Psoas muscle (tissue), 8 donors: ENCODE measurements around the gene INTS7. TPM values are rescaled to one million over a fixed set of nuclear protein-coding genes. Genes with fewer than 3 reads are reported as not detected.

Experiments
- ATAC-seq, 4 donors: fragments of 200-7000 bp; cut with Tn5 transposase; one replicate each; pipeline ENCODE4 v1.9.1; 2020; ENCODE audit warnings: moderate library complexity in 3 of 4, mild to moderate bottlenecking in 2 of 4
- DNase-seq, 2 donors: peaks; one replicate each; pipeline ENCODE4 v3.0.0-alpha.2; 2020
- H3K27ac ChIP-seq: fragments of 200-600 bp; one replicate; pipeline ENCODE4 v1.8.0; 2022
- H3K27me3 ChIP-seq, 3 donors: fragments of 200-600 bp in 1 of 3; one replicate each; pipeline versions ENCODE4 v1.6.1 to v1.8.0; 2013 to 2022; ENCODE audit warnings: low read length in 2 of 3, mild to moderate bottlenecking in 2 of 3, moderate library complexity in 1 of 3; ENCODE audit not compliant: insufficient read depth in 3 of 3
- H3K36me3 ChIP-seq, 2 donors: fragments of 200-600 bp in 1 of 2; one replicate each; pipeline versions ENCODE4 v1.6.1 to v1.8.0; 2013 to 2022; ENCODE audit warnings: low read depth in 1 of 2, mild to moderate bottlenecking in 1 of 2, moderate library complexity in 1 of 2; ENCODE audit not compliant: insufficient read depth in 1 of 2
- H3K4me1 ChIP-seq: fragments of 200-600 bp; one replicate; pipeline ENCODE4 v1.8.0; 2022
- H3K4me3 ChIP-seq: fragments of 200-600 bp; one replicate; pipeline ENCODE4 v1.8.0; 2022; ENCODE audit warnings: mild to moderate bottlenecking
- H3K9me3 ChIP-seq: fragments of 200-600 bp; one replicate; pipeline ENCODE4 v1.8.0; 2022
- CTCF ChIP-seq: fragments of 200-600 bp; IDR thresholded peaks from one replicate; pipeline ENCODE4 v1.8.0; 2022; ENCODE audit warnings: antibody characterized with exemption
- WGBS, 3 donors: extraction: QIAGEN DNeasy Blood & Tissue Kit; methylation state at CpG; one replicate each; pipeline versions ENCODE4 v1.1.6 to v1.1.7; 2013; 5-methylcytosine and 5-hydroxymethylcytosine counted together
- intact Hi-C, 2 donors: fragments of 100-400 bp; cut with DNase I; formaldehyde crosslinking; loops; one replicate each; pipeline versions ENCODE4 v1.11.0 to v1.14.2; 2022
- polyA plus RNA-seq, 3 donors: library from polyadenylated mRNA; stranded (reverse); fragments of 200-250 nt; gene quantifications; one replicate each; pipeline ENCODE4 v1.2.3, GENCODE V29; 2013
- total RNA-seq, 4 donors: library from RNA; stranded (reverse); fragmentation: NEBNext Ultra II Directional in 2 of 4; extraction: Animal tissue kit (Norgen Biotek cat#: 25700) in 2 of 4; gene quantifications; one replicate each; pipeline versions ENCODE4 v1.2.1 to v1.2.4, GENCODE V29; 2021 to 2023
- donor health status: healthy with polysubstance abuse.
- donor health status: DM: no; HTN: no; CAD: no; lungs with moderate emphysema.
- donor health status: Bipolar disorder and iron deficiency.
- donor health status: healthy.
- donor health status: DM: yes; HTN: yes; CAD: no.
- donor health status: DM: no; HTN: no; CAD: no.
- donor health status: DM: no; HTN: no; CAD: no.
- donor health status: DM: yes; HTN: yes; CAD: no.

INTS7 gene
- total and polyA plus RNA-seq, 7 donors, result 4.4 to 12.7 (median 7.6) TPM

GRCh38 chr1:211985556-211986264 is 49.6 kb downstream of the INTS7 start:
- H3K9me3 ChIP-seq, result no peaks in the 10 kb centered on the region
- no peak for DNase-seq
- no peak for TF ChIP-seq CTCF
- ATAC-seq, result no peak
- H3K27ac ChIP-seq, result no peak overlapping the region
- no peaks in the 10 kb centered on the region for H3K27me3 ChIP-seq
- 96 to 98% (median 96%) methylated on average over 4 of the region's 4 CpGs for WGBS, 3 donors
- no peak overlapping the region for H3K4me3 ChIP-seq
- H3K36me3 ChIP-seq, result peaks cover 3 to 34% of the 10 kb centered on the region in 2 donors
- no peaks in the 10 kb centered on the region for H3K4me1 ChIP-seq
- intact Hi-C loops, result no loop called here

- H3K36me3 ChIP-seq, result peaks cover 5 to 69% of the 10 kb centered on the region in 2 donors
- H3K4me3 ChIP-seq, result no peak overlapping the region
- 92 to 95% (median 95%) methylated on average over 4 of the region's 4 CpGs for whole genome bisulfite sequencing, 3 donors
- no peaks in the 10 kb centered on the region for H3K27me3 ChIP-seq
- intact Hi-C loops, result no loop called here
- no peak overlapping the region for H3K27ac ChIP-seq
- no peaks in the 10 kb centered on the region for H3K4me1 ChIP-seq
- no peaks in the 10 kb centered on the region for H3K9me3 ChIP-seq
- ATAC-seq, result no peak
- no peak for TF ChIP-seq CTCF
- DNase-seq, result no peak
Measured at GRCh38 chr1:211978596-211978995, 56.8 kb downstream of the INTS7 start.

- ATAC-seq, result no peak
- H3K27ac ChIP-seq, result peak overlapping the region; percentile 11
- no peaks in the 10 kb centered on the region for H3K9me3 ChIP-seq
- no peak overlapping the region for H3K4me3 ChIP-seq
- no peaks in the 10 kb centered on the region for H3K4me1 ChIP-seq
- no peak for DNase-seq
- H3K27me3 ChIP-seq, result no peaks in the 10 kb centered on the region
- no peak for TF ChIP-seq CTCF
- 75 to 81% (median 75%) methylated on average over 3 of the region's 3 CpGs for WGBS, 3 donors
- intact Hi-C loops, result no loop called here
- H3K36me3 ChIP-seq, result peaks cover 5 to 55% of the 10 kb centered on the region in 2 donors
Measured at GRCh38 chr1:211975152-211975941, 60.0 kb downstream of the INTS7 start.

- DNase-seq (no peak), ATAC-seq (no peak)
- no peak for TF ChIP-seq CTCF
- Histone ChIP-seq H3K4me3 (no peak overlapping the region), H3K27ac (no peak overlapping the region), H3K27me3 (no peaks in the 10 kb centered on the region), H3K4me1 (no peaks in the 10 kb centered on the region), H3K9me3 (no peaks in the 10 kb centered on the region), H3K36me3 (peaks cover 0 to 40% of the 10 kb centered on the region in 2 donors)
- 90 to 97% (median 96%) methylated on average over 1 of the region's 1 CpG for WGBS, 3 donors
- intact Hi-C loops, result no loop called here
Measured at GRCh38 chr1:211973541-211973940, 61.8 kb downstream of the INTS7 start.
